NCI-H345 treated with DMSO at 0.1 percent for 48 hours (cell line): Measurements from ENCODE around the gene LRRC25.

Experiments used
- DNase-seq: peaks from one replicate; lab custom pipeline; 2025; ENCODE audit not compliant: unreplicated experiment; lab: John Stamatoyannopoulos, UW

The LRRC25 gene

GRCh38 chr19:18397242-18398202 is at the start of gene LRRC25:
LRRC25 (minus strand) TSS chr19:18397622; CDS start chr19:18396963, 659 bp downstream.
- DNase-seq: no peak

GRCh38 chr19:18446811-18447359 is 49.5 kb upstream of the LRRC25 start:
- DNase-seq: no peak

GRCh38 chr19:18446145-18446810 is 48.9 kb upstream of the LRRC25 start:
- DNase-seq: no peak

- DNase-seq: no peak
Observed at GRCh38 chr19:18445262-18445948, 48.0 kb upstream of the LRRC25 start.

- no peak for DNase-seq
Observed at GRCh38 chr19:18444513-18444912, 47.1 kb upstream of the LRRC25 start.

GRCh38 chr19:18443831-18444230 is 46.4 kb upstream of the LRRC25 start:
- no peak for DNase-seq

- DNase-seq: no peak
Observed at GRCh38 chr19:18443406-18443805, 46.0 kb upstream of the LRRC25 start.

GRCh38 chr19:18442941-18443340 is 45.5 kb upstream of the LRRC25 start:
- DNase-seq: no peak

- DNase-seq: no peak
Observed at GRCh38 chr19:18441804-18442788, 44.7 kb upstream of the LRRC25 start.

- DNase-seq: no peak
Observed at GRCh38 chr19:18440936-18441803, 43.7 kb upstream of the LRRC25 start.

- no peak for DNase-seq
Observed at GRCh38 chr19:18440415-18440877, 43.0 kb upstream of the LRRC25 start.

GRCh38 chr19:18439910-18440237 is 42.5 kb upstream of the LRRC25 start:
- DNase-seq: no peak

GRCh38 chr19:18439025-18439909 is 41.8 kb upstream of the LRRC25 start:
- DNase-seq: no peak

GRCh38 chr19:18438331-18439024 is 41.1 kb upstream of the LRRC25 start:
- DNase-seq: no peak

GRCh38 chr19:18437491-18438330 is 40.3 kb upstream of the LRRC25 start, which contains the start of gene ISYNA1:
ISYNA1 (minus strand) TSS chr19:18438133; CDS start chr19:18437979, 154 bp downstream.
- no peak for DNase-seq

- peak; percentile 51 for DNase-seq
Observed at GRCh38 chr19:18436671-18437490, 39.5 kb upstream of the LRRC25 start.
